PFSK-1 (cell line): ENCODE results near the gene TBXAS1.

Source experiments
- FOXP2 ChIP-seq: optimal IDR thresholded peaks from 2 replicates; pipeline ENCODE3; 2011; ENCODE audit warnings: borderline replicate concordance, control low read depth, inconsistent platforms; ENCODE audit not compliant: insufficient read depth; ENCODE audit errors: extremely low read length, extremely low read depth
- POLR2AphosphoS5 ChIP-seq: IDR thresholded peaks from 2 replicates; pipeline ENCODE4 v1.6.1; 2012; ENCODE audit warnings: low read depth, mild to moderate bottlenecking, control low read depth, low read length, moderate library complexity
- SIN3A ChIP-seq: IDR thresholded peaks from 2 replicates; pipeline ENCODE4 v1.6.1; 2012; ENCODE audit warnings: mild to moderate bottlenecking, low read length, moderate library complexity, borderline replicate concordance; ENCODE audit not compliant: insufficient read depth
- TAF1 ChIP-seq: IDR thresholded peaks from 2 replicates; pipeline ENCODE4 v1.6.1; 2012; ENCODE audit warnings: low read length, control low read depth, borderline replicate concordance; ENCODE audit not compliant: insufficient read depth
- TF ChIP-seq, protein P1 (sequence below), 2 experiments: IDR thresholded peaks; 2 replicates each; pipeline versions ENCODE4 v1.6.1 to v1.8.0; 2011 to 2012; ENCODE audit warnings: low read depth in 2 of 2, low read length in 2 of 2, control low read depth in 1 of 2, inconsistent platforms in 1 of 2, mild to moderate bottlenecking in 1 of 2, moderate library complexity in 1 of 2; ENCODE audit not compliant: insufficient read depth in 1 of 2

Gene TBXAS1

DNA sequence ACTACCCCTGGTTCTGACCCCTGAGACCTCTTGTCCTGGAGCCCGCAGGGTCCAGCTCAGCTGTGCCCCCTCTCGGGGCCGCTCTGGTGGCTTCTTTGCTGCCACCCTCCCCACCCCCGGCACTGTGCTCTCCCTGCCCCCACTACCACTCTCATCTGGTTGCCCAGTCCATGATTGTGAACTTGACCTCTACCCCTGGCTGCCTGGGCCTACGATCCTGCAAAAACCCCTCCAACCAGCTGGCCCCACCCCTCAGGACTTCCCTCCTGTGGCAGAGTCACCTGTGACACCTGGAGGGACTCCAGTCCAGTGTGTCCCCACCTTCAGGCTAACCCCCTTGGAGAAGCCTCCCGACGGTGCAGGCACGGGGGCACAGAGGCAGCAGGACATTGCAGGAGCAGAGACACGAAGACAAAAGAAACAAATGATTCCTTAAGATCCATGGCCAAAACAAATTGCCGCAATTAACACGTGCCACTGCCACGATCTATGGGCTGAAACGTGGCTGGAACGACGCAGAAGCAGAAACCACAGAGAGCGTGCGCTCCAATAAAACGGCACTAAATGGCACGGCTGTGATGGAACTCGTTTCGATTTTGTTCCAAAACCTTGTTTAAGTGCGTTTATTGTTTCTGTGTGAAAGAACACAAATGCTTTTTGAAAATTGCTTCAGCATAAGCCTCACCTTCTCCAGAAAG, 161.7 kb downstream of the TBXAS1 start:
- TF ChIP-seq, protein P1, sequence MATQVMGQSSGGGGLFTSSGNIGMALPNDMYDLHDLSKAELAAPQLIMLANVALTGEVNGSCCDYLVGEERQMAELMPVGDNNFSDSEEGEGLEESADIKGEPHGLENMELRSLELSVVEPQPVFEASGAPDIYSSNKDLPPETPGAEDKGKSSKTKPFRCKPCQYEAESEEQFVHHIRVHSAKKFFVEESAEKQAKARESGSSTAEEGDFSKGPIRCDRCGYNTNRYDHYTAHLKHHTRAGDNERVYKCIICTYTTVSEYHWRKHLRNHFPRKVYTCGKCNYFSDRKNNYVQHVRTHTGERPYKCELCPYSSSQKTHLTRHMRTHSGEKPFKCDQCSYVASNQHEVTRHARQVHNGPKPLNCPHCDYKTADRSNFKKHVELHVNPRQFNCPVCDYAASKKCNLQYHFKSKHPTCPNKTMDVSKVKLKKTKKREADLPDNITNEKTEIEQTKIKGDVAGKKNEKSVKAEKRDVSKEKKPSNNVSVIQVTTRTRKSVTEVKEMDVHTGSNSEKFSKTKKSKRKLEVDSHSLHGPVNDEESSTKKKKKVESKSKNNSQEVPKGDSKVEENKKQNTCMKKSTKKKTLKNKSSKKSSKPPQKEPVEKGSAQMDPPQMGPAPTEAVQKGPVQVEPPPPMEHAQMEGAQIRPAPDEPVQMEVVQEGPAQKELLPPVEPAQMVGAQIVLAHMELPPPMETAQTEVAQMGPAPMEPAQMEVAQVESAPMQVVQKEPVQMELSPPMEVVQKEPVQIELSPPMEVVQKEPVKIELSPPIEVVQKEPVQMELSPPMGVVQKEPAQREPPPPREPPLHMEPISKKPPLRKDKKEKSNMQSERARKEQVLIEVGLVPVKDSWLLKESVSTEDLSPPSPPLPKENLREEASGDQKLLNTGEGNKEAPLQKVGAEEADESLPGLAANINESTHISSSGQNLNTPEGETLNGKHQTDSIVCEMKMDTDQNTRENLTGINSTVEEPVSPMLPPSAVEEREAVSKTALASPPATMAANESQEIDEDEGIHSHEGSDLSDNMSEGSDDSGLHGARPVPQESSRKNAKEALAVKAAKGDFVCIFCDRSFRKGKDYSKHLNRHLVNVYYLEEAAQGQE (IDR thresholded peaks at IDR 0.05; ENCODE audit: insufficient read depth in 1 of 2, low read depth in 2 of 2, low read length in 2 of 2): no peak
- no peak for TF ChIP-seq FOXP2
- TF ChIP-seq POLR2AphosphoS5: no peak
- TF ChIP-seq TAF1: no peak
- TF ChIP-seq SIN3A: no peak

- TF ChIP-seq FOXP2 (no peak), TAF1 (no peak), POLR2AphosphoS5 (no peak), SIN3A (no peak)
- TF ChIP-seq, protein P1 (IDR thresholded peaks at IDR 0.05; ENCODE audit: insufficient read depth in 1 of 2, low read depth in 2 of 2, low read length in 2 of 2): no peak
These were observed 162.2 kb downstream of the TBXAS1 start for GRCh38 chr7:139991269-139991666.

- TF ChIP-seq FOXP2 (no peak), POLR2AphosphoS5 (no peak), TAF1 (no peak), SIN3A (no peak)
- TF ChIP-seq, protein P1 (IDR thresholded peaks at IDR 0.05; ENCODE audit: insufficient read depth in 1 of 2, low read depth in 2 of 2, low read length in 2 of 2): no peak
These were observed 162.8 kb downstream of the TBXAS1 start for GRCh38 chr7:139991911-139992310.

DNA sequence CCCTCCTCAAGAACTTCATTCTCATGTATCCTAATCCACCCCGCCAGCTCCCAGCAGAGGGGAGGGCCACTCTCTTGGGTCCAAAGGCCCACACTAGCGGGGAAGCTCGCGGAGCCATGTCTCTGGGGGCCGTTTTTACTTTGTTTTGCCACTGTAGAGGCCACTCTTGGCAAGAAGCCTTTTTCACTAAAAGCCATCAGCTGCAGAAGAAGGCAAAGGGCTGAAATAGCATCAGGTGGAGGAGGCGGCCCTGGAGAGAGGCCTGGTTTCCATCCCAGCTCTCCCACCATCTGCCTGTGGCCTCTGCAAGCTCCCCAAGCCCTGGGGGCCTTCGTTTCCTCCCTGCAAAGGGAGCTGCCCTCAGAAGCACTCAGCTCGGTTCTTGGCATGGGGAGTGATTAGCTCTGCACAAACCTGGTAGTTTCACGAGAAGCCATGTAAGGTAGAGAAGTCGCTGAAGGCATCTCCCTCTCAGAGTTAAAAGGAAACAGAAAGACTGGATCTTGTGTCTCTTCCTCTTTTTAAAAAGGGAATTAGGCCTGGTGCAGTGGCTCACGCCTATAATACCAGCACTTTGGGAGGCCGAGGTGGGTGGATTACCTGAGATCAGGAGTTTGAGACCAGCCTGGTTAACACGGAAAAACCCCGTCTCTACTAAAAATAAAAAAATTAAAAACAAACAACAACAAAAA, 163.4 kb downstream of the TBXAS1 start:
- TF ChIP-seq, protein P1 (IDR thresholded peaks at IDR 0.05; ENCODE audit: insufficient read depth in 1 of 2, low read depth in 2 of 2, low read length in 2 of 2): no peak
- TF ChIP-seq TAF1 (no peak), SIN3A (no peak), FOXP2 (no peak), POLR2AphosphoS5 (no peak)
